ENCODE measurements around the gene TPPP2. TPM values are rescaled to one million over a fixed set of nuclear protein-coding genes. Genes with fewer than 3 reads are reported as not detected.

TPPP2 gene
- total and polyA plus RNA-seq, 8 donors, result 0.20 to 0.50 (median 0.22) TPM; not detected in 3

GRCh38 chr14:21020977-21021545, 9.0 kb upstream of the TPPP2 start:
- TF ChIP-seq CTCF (IDR thresholded peaks at IDR 0.05), result no peak
- H3K4me3 ChIP-seq, result no peak overlapping the region
- intact Hi-C loops (cut with DNase I), result no loop called here
- H3K27me3 ChIP-seq, result peaks cover 0 to 30% of the 10 kb centered on the region in 2 donors
- peaks cover 0 to 14% of the 10 kb centered on the region in 2 donors for H3K36me3 ChIP-seq
- peaks cover 7 to 22% of the 10 kb centered on the region in 2 donors for H3K4me1 ChIP-seq
- ATAC-seq (no peak), DNase-seq (no peak)
- H3K9me3 ChIP-seq, result no peaks in the 10 kb centered on the region
- peak overlapping the region in 1 of 2 donors; percentile 13 for H3K27ac ChIP-seq

GRCh38 chr14:21022686-21023085, 7.3 kb upstream of the TPPP2 start:
- Histone ChIP-seq H3K9me3 (no peaks in the 10 kb centered on the region), H3K36me3 (peaks cover 0 to 14% of the 10 kb centered on the region in 2 donors), H3K27me3 (peaks cover 0 to 35% of the 10 kb centered on the region in 2 donors), H3K4me3 (no peak overlapping the region), H3K27ac (peak overlapping the region in 1 of 2 donors; percentile 24), H3K4me1 (peaks cover 7 to 19% of the 10 kb centered on the region in 2 donors)
- DNase-seq, result no peak
- TF ChIP-seq CTCF (IDR thresholded peaks at IDR 0.05), result no peak
- intact Hi-C loops (cut with DNase I), result no loop called here
- ATAC-seq, result no peak

- H3K27ac ChIP-seq, result peak overlapping the region in 1 of 2 donors; percentile 15
- peaks cover 0 to 35% of the 10 kb centered on the region in 2 donors for H3K27me3 ChIP-seq
- DNase-seq, result no peak
- peak overlapping the region in 1 of 2 donors; percentile 46 for H3K4me3 ChIP-seq
- H3K9me3 ChIP-seq, result no peaks in the 10 kb centered on the region
- no peak for TF ChIP-seq CTCF (IDR thresholded peaks at IDR 0.05)
- intact Hi-C loops (cut with DNase I), result no loop called here
- peaks cover 7 to 19% of the 10 kb centered on the region in 2 donors for H3K4me1 ChIP-seq
- no peak for ATAC-seq
- peaks cover 0 to 11% of the 10 kb centered on the region in 2 donors for H3K36me3 ChIP-seq
Measured at GRCh38 chr14:21023174-21023573, 6.8 kb upstream of the TPPP2 start.

- no peak for DNase-seq
- Histone ChIP-seq H3K9me3 (no peaks in the 10 kb centered on the region), H3K27ac (peak overlapping the region in 1 of 2 donors; percentile 21), H3K4me1 (peaks cover 7 to 19% of the 10 kb centered on the region in 2 donors), H3K27me3 (peaks cover 0 to 35% of the 10 kb centered on the region in 2 donors), H3K4me3 (peak overlapping the region; percentile 46 to 71), H3K36me3 (peaks cover 0 to 6% of the 10 kb centered on the region in 2 donors)
- TF ChIP-seq CTCF (IDR thresholded peaks at IDR 0.05), result no peak
- intact Hi-C loops (cut with DNase I), result no loop called here
- no peak for ATAC-seq
Measured at GRCh38 chr14:21023817-21024584, 6.0 kb upstream of the TPPP2 start.
